Measurements from ENCODE around the gene CTNNA2. TPM values are rescaled to one million over a fixed set of nuclear protein-coding genes. Genes with fewer than 3 reads are reported as not detected.

Gene CTNNA2
- total and polyA plus RNA-seq, 2 of the 8 experiments (the other 6 are each of a cell fraction or from before 2014, with no cell fraction given): 3.9 to 9.0 TPM

- Histone ChIP-seq H3K79me1 (ENCODE audit: low read depth, low read length) (no peaks in the 10 kb centered on the region), H3K4ac (replicated peaks; ENCODE audit: insufficient read length, low read depth, low read length) (no peak overlapping the region), H2BK20ac (ENCODE audit: low read length) (peak overlapping the region; percentile 75; the same call in 1 of the 2 replicates), H4K20me1 (replicated peaks in 1 of 2; ENCODE audit: control insufficient read depth in 1 of 2, insufficient read depth in 2 of 2, low read length in 2 of 2) (no peaks in the 10 kb centered on the region), H4K8ac (ENCODE audit: extremely low read depth, insufficient read depth, low read length) (no peak overlapping the region), H3K9me3 (ENCODE audit: insufficient read depth in 2 of 2, low read depth in 1 of 2, low read length in 1 of 2) (no peaks in the 10 kb centered on the region), H3K79me2 (ENCODE audit: control insufficient read depth in 1 of 2, insufficient read depth in 2 of 2, low read length in 2 of 2) (no peaks in the 10 kb centered on the region), H3K27ac (ENCODE audit: low read depth, low read length) (peak overlapping the region; percentile 61; the same call in 1 of the 2 replicates), H2BK12ac (ENCODE audit: low read depth, low read length) (peak overlapping the region; percentile 56; the same call in 1 of the 2 replicates), H3K9ac (replicated peaks in 1 of 4; ENCODE audit: extremely low read depth in 1 of 4, low read depth in 3 of 4, low read length in 3 of 4) (no peak overlapping the region), H3K18ac (ENCODE audit: extremely low read depth, low read length) (peak overlapping the region; percentile 36), H3K27me3 (replicated peaks in 1 of 4; ENCODE audit: control insufficient read depth in 3 of 4, extremely low read depth in 1 of 4, insufficient read depth in 3 of 4, low read length in 3 of 4) (no peaks in the 10 kb centered on the region), H3K36me3 (ENCODE audit: control insufficient read depth in 2 of 4, insufficient read depth in 4 of 4, low read length in 3 of 4) (no peaks in the 10 kb centered on the region; a peak in 1 of 8 replicates), H3K14ac (ENCODE audit: insufficient read length) (no peak overlapping the region), H2AK5ac (ENCODE audit: low read depth, low read length) (no peak overlapping the region), H2BK5ac (ENCODE audit: low read depth, low read length) (peak overlapping the region; percentile 86; the same call in 1 of the 2 replicates), H2BK120ac (replicated peaks; ENCODE audit: low read depth, low read length) (peak overlapping the region; percentile 76), H3K56ac (replicated peaks; ENCODE audit: insufficient read length, low read depth, low read length) (peak overlapping the region; percentile 19), H3K4me1 (replicated peaks in 1 of 4; ENCODE audit: control insufficient read depth in 3 of 4, insufficient read depth in 4 of 4, low read length in 3 of 4) (peaks cover 0 to 10% (median 4%) of the 10 kb centered on the region in 4 experiments; a peak in 5 of 7 replicates), H3K23ac (ENCODE audit: insufficient read length) (no peak overlapping the region), H3K4me3 (ENCODE audit: extremely low read depth in 1 of 4, insufficient read depth in 2 of 4, low read depth in 3 of 4, low read length in 4 of 4) (peak overlapping the region in 1 of 4 experiments; percentile 27; a peak in 1 of 8 replicates), H4K5ac (ENCODE audit: insufficient read length, low read depth, low read length) (no peak overlapping the region), H4K91ac (replicated peaks; ENCODE audit: insufficient read length, low read length) (no peak overlapping the region), H2BK15ac (ENCODE audit: low read length) (no peak overlapping the region), H2AFZ (ENCODE audit: low read length) (no peak overlapping the region), H3K23me2 (ENCODE audit: low read depth, low read length) (no peaks in the 10 kb centered on the region; the same call in 1 of the 2 replicates), H3K4me2 (ENCODE audit: insufficient read depth in 1 of 2, low read depth in 2 of 2, low read length in 2 of 2) (peak overlapping the region; percentile 51 to 61)
- FAIRE-seq: peak; percentile 78
- peak; percentile 48 to 77 for DNase-seq (ENCODE audit: low read depth in 1 of 2, low spot score in 2 of 2)
- ChIA-PET POLR2A (ENCODE audit: partially characterized antibody) (interaction anchor here (0.7 to 1.3 kb wide), 4 partner anchors 9 to 464 kb away, joined by 3 read pairs; no protein-coding TSS in a partner anchor), CTCF (ENCODE audit: partially characterized antibody) (interaction anchor here (1.0 to 3.3 kb wide), 3 partner anchors 9 to 73 kb away, joined by 3 to 15 read pairs (median 5); no protein-coding TSS in a partner anchor)
- 32% methylated on average over 4 of the region's 4 CpGs; no CpG with 5 or more reads in 1 of the 2 experiments for WGBS, 2 experiments (ENCODE audit: extremely low coverage in 1 of 2, insufficient coverage in 1 of 2, insufficient read length in 1 of 2, insufficient replicate concordance in 2 of 2, low coverage in 1 of 2, low lambda C conversion rate in 2 of 2, missing lambda C conversion rate in 1 of 2)
- no peak for TF ChIP-seq KDM1A (IDR thresholded peaks at IDR 0.05; ENCODE audit: borderline replicate concordance, low read length)
- TF ChIP-seq POLR2AphosphoS5 (IDR thresholded peaks at IDR 0.05; ENCODE audit: low read depth, low read length): no peak
- TF ChIP-seq SIX5 (IDR thresholded peaks at IDR 0.05; ENCODE audit: low read depth, low read length): no peak
- no peak for TF ChIP-seq BACH1 (IDR thresholded peaks at IDR 0.05; ENCODE audit: low read length)
- no peak for TF ChIP-seq CEBPB (IDR thresholded peaks at IDR 0.05; ENCODE audit: low read depth, low read length)
- TF ChIP-seq TEAD4 (IDR thresholded peaks at IDR 0.05; ENCODE audit: low read depth, low read length): peak; percentile 70
- no peak for TF ChIP-seq NRF1 (IDR thresholded peaks at IDR 0.05; ENCODE audit: low read depth, low read length)
- peak; percentile 86 for TF ChIP-seq POU5F1 (IDR thresholded peaks at IDR 0.05; ENCODE audit: low read depth, low read length)
- peak in 2 of 3 experiments; percentile 19 to 33; a peak in 1 of 4 replicates for TF ChIP-seq CTCF (IDR thresholded peaks at IDR 0.05; ENCODE audit: control extremely low read depth in 1 of 3, insufficient read depth in 1 of 3, low read depth in 1 of 3, low read length in 3 of 3)
Measured at GRCh38 chr2:79782576-79783452, 270.0 kb downstream of the CTNNA2 start.

All from H1 (cell line).